HG03520 (cell line): ENCODE data around the gene ERP29.
"Not testable (repeated sequence)": the region's sequence is repeated elsewhere in the genome, so short reads cannot be mapped to it uniquely, and the experiment has no call there.

Source experiments
- ATAC-seq: cut with Tn5 transposase; IDR thresholded peaks from one replicate; pipeline ENCODE4 v1.9.1; 2021; ENCODE audit warnings: mild to moderate bottlenecking, moderate library complexity; ENCODE audit not compliant: unreplicated experiment

ERP29 gene

DNA sequence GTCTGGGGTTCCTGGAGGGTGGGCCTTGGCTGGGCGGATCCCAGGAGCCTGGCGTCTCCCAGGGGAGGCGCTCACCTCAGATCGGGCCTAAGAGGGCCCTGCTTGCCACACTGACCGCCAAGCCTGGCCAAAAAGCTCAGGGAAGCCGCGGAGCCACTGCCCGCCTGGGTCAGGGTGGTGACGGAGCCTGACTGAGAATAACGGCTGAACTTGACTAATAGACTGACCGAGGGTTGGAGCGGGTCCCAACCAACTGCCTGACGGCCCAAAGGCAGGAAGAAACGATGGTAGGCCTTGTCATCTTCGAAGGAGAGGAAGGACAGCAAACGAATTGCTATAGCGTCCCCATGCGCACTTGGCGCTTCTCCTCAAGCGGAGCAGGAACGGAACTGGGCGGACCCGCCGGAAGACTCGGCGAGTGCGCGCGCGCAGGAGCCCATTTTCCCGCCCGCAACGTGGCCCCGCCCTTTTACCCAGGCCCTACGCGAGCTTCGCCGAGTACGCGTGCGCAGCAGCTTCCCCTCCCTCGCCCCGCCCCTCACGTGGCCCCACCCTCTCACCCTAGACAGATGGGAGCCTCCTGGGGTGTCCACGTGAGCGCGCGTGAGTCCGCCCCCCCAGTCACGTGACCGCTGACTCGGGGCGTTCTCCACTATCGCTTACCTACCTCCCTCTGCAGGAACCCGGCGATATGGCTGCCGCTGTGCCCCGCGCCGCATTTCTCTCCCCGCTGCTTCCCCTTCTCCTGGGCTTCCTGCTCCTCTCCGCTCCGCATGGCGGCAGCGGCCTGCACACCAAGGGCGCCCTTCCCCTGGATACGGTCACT is at the start of gene ERP29, which contains the start of gene TMEM116:
Gene ERP29 (plus strand): TSS at position 652 of the 826 bp plus-strand sequence. CDS start 40 bp downstream, at position 692.
Gene TMEM116 (minus strand): TSS at position 391 of the 826 bp plus-strand sequence. CDS start 7,895 bp downstream, outside the sequence.
- ATAC-seq, result peak; percentile 61

DNA sequence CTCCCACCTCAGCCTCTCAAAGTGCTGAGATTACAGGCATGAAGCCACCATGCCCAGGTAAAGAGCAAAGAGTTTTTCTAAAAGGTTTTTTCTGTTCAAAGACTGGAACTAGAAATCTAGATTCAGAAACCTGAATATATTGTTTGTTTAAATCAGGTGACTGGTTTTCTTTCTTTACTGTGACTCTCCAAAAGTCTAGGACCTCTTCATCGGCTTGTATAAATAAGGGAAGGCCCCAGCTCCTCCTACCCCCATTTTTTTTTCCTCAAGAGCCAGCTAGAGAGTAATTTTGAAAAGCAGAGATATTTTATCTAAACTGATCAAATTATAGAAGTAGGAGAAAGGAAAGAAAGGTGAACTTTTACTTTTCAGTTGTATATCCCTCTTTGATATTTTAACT is 48.3 kb upstream of the ERP29 start:
- ATAC-seq, result no peak

DNA sequence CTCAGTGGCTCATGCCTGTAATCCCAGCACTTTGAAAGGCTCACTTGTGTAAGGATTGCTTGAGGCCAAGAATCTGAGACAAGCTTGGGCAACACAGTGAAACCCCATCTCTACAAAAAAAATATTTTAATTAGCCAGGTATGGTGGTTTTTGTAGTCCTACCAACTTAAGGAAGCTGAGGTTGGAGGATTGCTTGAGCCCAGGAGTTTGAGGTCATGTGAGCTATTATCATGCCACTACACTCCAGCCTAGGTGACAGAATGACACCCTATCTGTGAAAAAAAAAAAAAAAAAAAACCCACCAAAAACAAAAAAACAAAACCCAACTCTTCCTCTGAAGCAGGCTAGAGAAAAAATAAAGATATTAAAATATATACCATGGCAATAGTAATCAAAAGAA is 41.4 kb upstream of the ERP29 start:
- no peak for ATAC-seq

DNA sequence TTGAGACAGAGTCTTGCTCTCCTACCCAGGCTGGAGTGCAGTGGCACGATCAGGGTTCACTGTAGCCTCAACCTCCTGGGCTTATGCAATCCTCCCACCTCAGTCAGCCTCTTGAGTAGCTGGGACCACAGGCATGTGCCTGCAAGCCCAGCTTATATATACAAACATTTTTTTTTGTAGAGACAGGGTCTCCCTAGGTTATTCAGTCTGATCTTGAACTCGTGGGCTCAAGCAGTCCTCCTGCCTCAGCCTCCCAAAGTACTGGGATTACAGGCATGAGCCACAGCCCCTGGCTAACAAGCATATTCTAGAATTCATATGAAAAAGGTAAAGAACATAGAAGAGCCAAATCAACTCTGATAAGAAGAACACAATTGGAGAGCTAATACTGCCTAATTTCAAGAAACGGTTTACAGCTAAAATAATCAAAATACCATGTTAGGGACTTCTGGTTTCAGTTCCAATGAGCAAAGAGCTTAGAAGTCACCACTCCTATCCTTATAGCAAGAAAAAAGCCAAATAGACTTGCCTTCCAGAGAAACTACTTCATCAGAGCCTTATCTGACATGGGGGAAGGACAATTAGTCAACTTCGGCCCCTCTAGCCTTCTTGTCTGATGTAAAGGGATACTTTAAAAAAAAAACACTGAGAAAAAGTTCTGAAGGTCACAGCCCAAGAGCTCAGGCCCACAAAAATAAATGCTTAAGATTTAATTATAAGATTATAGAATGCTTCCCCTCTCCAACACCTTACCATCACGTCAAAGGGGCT is 37.9 kb upstream of the ERP29 start:
- no peak for ATAC-seq

DNA sequence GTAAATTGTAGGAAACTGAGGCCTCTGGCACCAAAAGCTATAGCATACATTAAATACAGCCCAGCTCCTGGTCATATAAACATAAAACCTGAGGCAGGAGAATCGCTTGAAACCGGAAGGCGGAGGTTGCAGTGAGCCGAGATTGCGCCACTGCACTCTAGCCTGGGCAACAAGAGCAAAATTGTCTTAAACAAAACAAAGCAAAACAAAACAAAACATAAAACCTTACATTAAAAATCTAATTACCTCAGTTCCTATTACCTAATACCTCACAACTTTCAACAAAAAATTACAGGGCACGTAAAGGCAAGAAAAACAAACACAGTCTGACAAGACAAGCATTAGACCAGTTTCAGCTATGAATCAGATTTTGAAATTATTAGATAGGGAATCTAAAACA is 36.9 kb upstream of the ERP29 start:
- no peak for ATAC-seq

DNA sequence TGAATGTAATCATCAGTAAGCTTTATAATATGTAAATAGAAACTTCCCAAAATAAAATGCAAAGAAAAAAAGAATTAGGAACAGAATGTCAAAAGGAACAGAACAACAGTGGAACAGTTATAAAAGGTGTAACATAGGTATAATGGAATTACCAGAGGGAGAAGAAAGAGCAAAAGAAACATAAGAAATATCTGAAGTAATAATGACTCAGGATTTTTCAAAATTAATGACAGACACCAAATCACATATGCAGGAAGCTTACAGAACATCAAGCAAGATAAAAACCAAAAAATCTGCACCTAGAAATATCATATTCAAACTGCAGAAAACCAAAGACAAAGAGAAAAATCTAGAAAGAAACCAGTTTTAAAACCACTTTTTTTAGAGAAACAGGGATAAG is 36.4 kb upstream of the ERP29 start:
- ATAC-seq, result no peak

DNA sequence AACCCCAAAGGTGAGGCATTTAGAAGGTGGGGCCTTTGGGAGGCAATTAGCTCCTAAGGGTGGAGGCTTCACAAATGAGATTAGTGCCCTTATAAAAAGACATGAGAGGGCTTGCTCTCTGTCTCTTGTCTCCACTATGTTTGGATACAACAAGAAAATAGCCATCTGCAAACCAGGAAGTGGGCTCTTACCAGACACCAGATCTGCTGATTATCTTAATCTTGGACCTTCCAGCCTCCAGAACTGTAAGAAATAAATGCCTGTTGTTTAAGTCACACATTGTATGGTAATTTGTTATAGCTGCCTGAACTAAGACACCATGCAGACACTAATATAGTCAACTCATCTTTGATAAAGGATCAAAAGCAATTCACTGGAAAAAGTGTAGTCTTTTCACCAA is 34.7 kb upstream of the ERP29 start:
- ATAC-seq, result no peak

DNA sequence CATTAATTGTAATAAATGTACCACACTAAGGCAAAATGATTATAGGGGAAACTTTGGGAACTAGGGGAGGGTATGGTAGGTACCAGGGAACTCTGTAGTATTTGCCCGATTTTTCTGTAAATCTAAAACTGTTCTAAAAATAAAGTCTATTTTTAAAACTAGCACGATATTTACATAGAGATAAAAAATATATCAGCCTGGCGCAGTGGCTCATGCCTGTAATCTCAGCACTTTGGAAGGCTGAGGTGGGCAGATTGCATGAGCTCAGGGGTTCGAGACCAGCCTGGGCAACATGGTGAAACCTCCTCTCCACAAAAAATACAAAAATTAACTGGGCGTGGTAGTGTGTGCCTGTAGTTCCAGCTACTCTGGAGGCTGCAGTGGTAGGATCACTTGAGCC is 32.6 kb upstream of the ERP29 start:
- no peak for ATAC-seq

DNA sequence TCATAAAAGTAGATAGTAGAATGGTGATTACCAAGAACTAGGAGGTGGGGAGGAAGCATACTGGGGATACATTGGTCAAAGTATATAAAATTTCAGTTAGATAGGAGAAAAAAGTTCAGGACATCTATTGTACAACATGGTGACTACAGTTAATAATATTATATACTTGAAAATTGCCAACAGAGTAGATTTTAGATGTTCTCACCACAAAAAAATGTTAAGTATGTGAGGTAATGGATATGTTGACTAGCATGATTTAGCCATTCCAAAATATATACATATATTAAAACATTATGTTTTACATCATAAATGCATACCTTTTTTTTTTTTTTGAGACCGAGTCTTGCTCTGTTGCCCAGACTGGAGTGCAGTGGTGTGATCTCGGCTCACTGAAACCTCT is 31.2 kb upstream of the ERP29 start:
- no peak for ATAC-seq

DNA sequence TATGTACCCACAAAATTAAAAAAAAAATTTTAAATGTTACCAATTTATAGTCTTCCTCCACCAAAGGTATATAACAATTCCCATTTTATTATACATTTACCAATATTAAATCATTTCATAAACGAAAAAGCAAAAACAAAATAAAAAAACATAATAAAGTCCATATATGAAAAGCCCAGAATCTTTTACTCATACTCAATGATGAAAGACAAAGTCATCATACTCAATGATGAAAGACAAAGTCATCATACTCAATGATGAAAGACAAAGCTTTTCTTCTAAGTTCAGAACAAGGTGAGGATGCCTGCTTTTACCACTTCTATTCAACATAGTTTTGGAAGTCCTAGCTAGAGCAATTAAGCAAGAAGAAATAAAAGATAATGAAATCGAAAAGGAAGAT is 28.4 kb upstream of the ERP29 start:
- no peak for ATAC-seq

DNA sequence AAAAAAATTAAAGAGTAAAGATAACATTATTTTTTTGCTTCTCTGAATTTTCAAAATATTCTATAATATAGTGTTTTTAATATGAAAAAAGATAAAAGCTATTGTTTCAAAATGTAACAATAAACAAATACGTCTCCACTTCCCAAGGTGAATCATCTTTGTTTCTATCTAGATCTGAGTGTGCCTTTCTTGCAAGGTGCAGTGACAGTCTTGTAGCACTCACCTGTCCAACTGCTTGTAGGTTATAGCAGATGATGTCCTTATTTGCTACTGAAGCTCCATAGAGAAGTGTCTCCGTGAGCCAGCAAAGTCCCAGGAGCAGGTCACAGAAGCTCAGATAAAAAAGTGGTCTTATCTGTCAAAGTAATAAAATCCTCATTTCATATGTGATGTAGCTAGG is 21.7 kb upstream of the ERP29 start:
- no peak for ATAC-seq

DNA sequence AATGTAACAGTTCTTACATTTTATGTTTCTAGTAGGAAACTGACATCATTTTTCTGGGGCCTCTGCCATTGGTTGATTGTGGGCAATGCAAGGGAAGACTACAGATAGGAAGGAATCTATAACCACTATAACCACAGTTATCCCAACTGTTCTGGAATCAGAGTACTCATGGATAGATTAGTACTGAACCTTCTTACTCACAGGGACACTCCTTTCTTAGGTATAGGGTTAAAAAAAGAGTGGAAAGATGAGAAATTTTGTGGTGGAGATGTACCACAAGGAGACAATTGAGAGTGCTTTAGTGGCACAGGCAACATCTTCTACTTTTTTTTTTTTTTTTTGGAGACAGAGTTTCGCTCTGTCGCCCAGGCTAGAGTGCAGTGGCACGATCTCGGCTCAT is 21.3 kb upstream of the ERP29 start:
- ATAC-seq, result no peak

DNA sequence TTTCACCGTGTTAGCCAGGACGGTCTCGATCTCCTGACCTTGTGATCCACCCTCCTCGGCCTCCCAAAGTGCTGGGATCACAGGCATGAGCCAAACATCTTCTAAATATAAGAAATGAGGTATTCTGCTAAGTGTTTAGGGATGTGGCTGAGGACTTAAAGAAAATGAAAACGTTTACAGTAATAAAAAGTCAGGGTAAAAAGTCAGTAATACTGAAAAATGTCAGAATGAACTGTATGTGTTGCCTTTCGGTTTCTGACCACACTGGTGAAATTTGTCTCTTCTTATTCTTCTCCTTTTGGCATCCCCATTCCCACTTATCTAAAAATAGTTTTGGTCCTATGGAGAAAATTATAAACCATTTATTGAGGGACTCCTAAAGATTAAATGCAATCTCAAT is 20.8 kb upstream of the ERP29 start:
- ATAC-seq, result no peak

DNA sequence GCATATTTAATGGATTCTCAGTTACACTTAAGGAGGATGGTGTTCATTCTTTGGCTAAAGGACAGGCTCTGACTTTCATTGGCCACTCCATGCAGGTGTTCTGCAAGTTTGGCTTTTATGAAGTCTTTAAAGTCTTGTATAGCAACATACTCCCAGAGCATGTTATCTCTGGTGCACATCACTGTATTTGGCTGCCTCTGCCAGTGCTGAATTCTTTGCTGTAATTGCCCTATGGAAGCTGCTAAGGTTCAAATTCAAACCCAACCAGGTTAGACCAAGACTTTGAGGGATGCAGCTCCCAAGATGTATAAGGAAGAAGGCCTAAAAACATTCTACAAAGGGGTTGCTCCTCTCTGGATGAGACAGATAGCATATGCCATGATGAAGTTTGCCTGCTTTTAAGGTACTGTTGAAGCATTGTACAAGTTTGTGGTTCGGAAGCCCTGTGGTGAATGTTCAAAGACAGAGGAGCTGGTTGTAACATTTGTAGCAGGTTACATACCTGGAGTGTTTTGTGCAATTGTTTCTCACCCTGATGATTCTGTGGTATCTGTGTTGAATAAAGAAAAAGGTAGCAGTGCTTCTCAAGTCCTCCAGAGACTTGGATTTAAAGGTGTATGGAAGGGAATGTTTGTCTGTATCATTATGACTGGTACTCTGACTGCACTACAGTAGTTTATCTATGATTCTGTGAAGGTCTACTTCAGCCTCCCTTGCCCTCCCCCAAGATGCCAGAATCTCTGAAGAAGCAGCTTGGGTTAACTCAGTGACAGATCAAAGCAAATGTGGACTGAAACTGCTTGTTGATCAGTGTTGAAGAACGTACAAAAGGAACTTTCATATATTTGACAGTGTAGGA is 19.7 kb upstream of the ERP29 start:
- no peak for ATAC-seq

DNA sequence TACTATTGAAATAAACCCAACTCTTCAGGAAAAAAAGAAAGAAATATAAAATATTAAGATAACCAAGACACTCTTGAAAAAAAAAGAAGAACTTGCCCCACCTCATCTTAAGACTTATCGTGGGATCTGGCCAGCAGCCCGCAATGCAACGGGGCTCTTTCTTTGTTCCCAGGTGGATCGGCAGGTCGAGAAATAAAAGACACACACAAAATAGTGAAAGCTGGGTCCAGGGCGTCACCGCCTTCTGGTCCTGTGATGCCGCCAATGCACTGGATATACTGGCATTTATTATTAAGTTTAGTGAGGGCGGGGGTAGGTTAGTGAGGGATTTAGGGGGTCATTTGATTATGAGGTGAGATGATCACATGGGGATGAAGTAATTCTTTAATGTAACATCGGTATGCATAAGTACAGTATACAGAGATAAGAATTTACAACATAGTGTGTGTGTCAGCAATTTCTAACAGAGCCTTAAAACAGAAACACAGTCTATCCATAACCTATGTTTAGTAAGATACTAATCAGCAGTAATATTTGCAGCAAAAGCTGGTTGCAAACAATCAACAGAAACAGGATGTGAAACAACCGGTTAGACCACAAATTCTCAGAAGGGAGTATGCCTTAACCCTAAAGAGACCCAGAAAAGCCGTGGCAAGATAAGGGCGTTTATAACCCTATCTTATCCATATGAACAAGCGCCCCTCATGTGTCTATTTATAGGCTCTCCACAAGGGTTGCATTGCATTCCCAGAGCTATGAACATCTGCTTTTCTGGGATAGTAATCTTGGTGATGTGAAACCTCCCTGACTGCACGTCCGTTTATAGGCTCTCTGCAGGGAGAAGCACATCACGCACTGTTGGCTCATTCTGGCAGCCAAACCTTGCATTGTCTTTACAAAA is 18.8 kb upstream of the ERP29 start:
- ATAC-seq, result not testable (repeated sequence)

DNA sequence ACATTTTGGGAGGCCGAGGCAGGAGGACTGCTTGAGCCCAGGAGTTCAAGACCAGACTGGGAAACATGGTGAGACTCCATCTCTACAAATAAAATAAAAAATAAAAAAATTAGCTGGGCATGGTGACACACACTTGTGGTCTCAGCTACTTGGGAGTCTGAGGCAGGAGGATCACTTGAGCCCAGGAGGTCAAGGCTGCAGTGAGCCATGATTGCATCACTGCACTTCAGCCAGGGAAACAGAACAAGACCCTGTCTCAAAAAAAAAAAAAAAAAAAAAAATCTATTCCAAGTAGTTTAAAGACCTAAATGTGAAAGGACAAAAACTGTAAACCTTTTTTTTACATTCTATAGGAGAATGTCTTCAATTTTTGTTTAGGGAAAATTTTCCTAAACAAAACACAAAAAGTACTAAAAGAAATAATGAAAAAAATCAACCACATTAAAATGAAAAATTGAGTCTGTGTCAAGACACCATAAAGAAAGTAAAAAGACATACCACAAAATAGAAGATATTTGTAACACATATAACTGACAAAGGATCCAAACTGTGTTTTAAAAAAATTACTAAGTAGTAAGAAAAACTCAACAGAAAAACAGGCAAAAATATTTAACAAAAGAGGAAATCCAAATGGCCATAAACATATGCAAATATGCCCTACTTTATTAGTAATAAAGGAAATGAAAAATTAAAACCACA is 17.3 kb upstream of the ERP29 start:
- ATAC-seq, result no peak

DNA sequence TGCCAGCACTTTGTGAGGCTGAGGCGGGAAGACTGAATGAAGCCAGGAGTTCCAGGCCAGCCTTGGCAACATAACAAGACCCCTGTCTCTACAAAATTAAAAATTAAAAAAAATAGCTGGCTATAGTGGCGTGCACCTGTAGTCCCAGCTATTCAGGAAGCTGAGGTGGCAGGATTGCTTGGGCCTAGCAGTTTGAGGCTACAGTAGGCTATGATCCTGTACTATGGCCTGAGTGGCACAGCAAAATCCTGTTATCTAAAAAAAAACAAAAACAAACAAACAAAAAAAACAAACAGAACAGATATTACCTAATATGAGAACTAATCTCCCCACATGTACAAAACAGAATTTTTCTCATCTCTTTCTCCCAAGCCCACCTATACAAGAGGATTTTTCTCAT is 15.9 kb upstream of the ERP29 start:
- ATAC-seq, result no peak

DNA sequence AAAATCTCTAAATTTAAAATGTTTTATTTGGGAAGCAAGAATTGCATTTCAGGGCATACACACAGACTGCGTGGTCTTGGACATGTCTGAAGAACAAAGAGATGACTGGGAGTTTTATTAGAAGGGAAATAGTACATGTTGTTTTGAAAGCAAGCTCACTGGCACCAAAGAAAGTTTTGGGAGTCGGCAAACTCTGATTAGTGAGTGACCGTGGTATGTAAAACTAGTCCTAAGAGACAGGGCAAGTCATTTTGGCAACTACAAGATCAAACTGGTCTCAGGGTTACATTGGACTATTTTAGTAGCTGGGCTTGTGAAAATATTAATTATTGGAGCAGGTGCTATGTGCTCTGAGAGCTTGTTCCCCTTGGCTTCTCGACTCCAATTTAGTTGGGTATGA is 15.2 kb upstream of the ERP29 start:
- ATAC-seq, result no peak

DNA sequence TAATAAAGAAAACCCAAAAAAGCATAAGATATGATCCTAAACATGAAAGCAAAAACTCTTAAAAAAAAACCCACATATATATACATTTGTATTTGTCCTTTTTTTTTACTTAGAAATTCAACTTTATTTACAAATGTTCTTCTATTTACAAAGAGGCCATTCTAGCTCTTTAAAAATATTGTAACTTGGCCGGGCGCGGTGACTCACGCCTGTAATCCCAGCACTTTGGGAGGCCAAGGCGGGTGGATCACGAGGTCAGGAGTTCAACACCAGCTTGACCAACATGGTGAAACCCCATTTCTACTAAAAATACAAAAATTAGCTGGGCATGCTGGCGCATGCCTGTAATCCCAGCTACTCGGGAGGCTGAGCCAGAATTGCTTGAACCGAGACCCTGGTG is 14.1 kb upstream of the ERP29 start:
- ATAC-seq, result not testable (repeated sequence)

DNA sequence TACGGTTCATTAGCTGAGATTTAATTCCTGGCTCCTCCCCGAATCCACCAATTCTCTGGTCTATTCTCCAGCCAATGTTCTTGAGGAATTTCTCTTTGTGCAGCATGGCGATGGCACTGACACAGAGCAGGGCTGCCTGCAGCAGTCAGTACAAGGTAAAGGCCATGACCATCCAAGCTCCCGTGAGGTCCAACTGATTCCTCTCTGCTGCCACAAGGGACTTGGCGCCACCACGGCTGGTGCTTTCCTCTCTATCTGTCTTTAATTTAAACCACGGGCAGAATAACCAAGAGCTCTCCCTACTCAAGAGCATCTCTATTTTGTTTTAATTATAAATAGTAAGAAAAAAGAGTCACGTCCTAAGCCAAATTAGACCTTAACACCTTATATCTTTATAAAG is 12.4 kb upstream of the ERP29 start:
- no peak for ATAC-seq
